ENCODE data around the gene RRAGB.

The RRAGB gene

DNA sequence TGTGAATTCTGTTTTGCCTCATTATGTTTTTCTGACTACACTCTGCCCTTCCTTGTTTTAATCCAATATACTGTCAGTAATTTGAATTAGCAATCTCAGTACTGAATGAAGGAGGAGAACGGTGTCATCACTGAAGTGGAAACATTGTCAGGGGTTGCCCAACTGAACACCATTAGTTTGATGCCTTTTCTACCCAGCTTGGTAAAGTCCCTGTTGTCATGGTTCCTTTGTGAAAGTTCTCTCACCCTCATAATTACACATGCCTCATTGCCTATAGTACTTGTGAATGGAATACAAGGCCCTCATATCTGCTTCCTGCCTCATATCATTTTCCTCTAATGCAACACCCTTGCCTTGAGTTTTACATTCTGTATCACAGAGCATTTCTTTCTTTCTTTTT is 76.9 kb downstream of the RRAGB start:
- ChIA-PET CTCF (no interaction called here), POLR2A (no interaction called here)
- TF ChIP-seq BHLHE40 (IDR thresholded peaks at IDR 0.05; ENCODE audit: borderline replicate concordance) (no peak), LEF1 (IDR thresholded peaks at IDR 0.05; ENCODE audit: borderline replicate concordance) (no peak), ZNF384 (IDR thresholded peaks at IDR 0.05) (no peak), SP1 (IDR thresholded peaks at IDR 0.05) (no peak), TARDBP (IDR thresholded peaks at IDR 0.05) (no peak), FOXA1 (IDR thresholded peaks at IDR 0.05) (no peak), FOXK2 (IDR thresholded peaks at IDR 0.05) (no peak), SUZ12 (IDR thresholded peaks at IDR 0.05) (no peak), CTBP1 (IDR thresholded peaks at IDR 0.05; ENCODE audit: borderline replicate concordance) (no peak), ELF4 (IDR thresholded peaks at IDR 0.05) (no peak), NFRKB (IDR thresholded peaks at IDR 0.05) (no peak), HDGF (IDR thresholded peaks at IDR 0.05; ENCODE audit: borderline replicate concordance) (no peak)
- TF ChIP-seq, protein P1, sequence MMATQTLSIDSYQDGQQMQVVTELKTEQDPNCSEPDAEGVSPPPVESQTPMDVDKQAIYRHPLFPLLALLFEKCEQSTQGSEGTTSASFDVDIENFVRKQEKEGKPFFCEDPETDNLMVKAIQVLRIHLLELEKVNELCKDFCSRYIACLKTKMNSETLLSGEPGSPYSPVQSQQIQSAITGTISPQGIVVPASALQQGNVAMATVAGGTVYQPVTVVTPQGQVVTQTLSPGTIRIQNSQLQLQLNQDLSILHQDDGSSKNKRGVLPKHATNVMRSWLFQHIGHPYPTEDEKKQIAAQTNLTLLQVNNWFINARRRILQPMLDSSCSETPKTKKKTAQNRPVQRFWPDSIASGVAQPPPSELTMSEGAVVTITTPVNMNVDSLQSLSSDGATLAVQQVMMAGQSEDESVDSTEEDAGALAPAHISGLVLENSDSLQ (IDR thresholded peaks at IDR 0.05), result no peak

DNA sequence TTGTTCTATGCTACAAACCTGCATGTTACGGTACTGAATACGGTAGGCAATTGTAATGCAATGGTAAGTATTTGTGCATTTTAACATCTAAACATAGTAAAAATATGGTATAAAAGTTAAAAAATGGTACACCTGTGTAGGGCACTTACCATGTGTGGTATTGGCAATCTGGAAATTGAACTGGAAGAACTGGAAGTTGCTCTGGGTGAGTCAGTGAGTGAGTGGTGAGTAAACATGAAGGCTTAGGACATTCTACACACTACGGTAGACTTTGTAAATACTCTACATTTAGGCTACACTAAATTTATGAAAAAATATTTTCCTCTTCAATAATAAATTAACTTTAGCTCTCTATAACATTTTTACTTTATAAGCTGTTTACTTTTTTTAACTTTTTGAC is 78.9 kb downstream of the RRAGB start:
- DNase-seq (ENCODE audit: extremely low spot score), result no peak
- TF ChIP-seq SP1 (IDR thresholded peaks at IDR 0.05) (no peak), FOXA1 (IDR thresholded peaks at IDR 0.05) (no peak), TARDBP (IDR thresholded peaks at IDR 0.05) (no peak), FOXK2 (IDR thresholded peaks at IDR 0.05) (no peak), ELF4 (IDR thresholded peaks at IDR 0.05) (no peak), ARNT (IDR thresholded peaks at IDR 0.05) (no peak), CTBP1 (IDR thresholded peaks at IDR 0.05; ENCODE audit: borderline replicate concordance) (no peak)
- TF ChIP-seq, protein P1 (IDR thresholded peaks at IDR 0.05), result no peak
- POLR2A ChIA-PET, result no interaction called here
- CTCF ChIA-PET, result no interaction called here

More for the DNA sequence above, 76.9 kb downstream of the RRAGB start:
- DNase-seq (ENCODE audit: extremely low spot score), result no peak

DNA sequence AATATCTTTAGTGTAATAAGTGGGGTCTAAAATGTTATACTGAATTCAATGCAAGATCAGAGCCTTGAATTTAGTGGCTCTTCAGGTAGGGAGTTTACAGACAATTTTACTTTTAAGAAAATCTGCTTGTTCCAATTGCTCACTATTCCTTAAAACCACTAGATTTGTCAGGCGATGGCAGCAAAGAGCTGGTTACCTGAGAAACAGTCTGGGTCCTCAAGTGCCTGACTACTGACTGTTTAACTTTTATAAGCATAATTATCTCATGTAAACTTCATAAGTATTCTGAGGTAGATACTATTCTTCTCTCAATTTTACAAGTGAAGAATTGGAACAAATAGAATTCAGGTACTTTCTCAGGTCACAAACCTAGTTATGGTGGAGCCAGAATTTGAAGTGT is 84.3 kb downstream of the RRAGB start:
- DNase-seq (ENCODE audit: extremely low spot score), result no peak
- CTCF ChIA-PET, result no interaction called here
- POLR2A ChIA-PET, result no interaction called here
- TF ChIP-seq SUZ12 (IDR thresholded peaks at IDR 0.05) (no peak), TARDBP (IDR thresholded peaks at IDR 0.05) (no peak), SP1 (IDR thresholded peaks at IDR 0.05) (no peak), FOXK2 (IDR thresholded peaks at IDR 0.05) (no peak), HDGF (IDR thresholded peaks at IDR 0.05; ENCODE audit: borderline replicate concordance) (no peak), FOXM1 (IDR thresholded peaks at IDR 0.05; ENCODE audit: borderline replicate concordance) (no peak), BHLHE40 (IDR thresholded peaks at IDR 0.05; ENCODE audit: borderline replicate concordance) (no peak), LEF1 (IDR thresholded peaks at IDR 0.05; ENCODE audit: borderline replicate concordance) (no peak), CTBP1 (IDR thresholded peaks at IDR 0.05; ENCODE audit: borderline replicate concordance) (no peak), ELF4 (IDR thresholded peaks at IDR 0.05) (no peak), ARNT (IDR thresholded peaks at IDR 0.05) (no peak), ZNF384 (IDR thresholded peaks at IDR 0.05) (no peak), L3MBTL2 (conservative IDR thresholded peaks at IDR 0.05) (no peak), FOXA1 (IDR thresholded peaks at IDR 0.05) (no peak), NFRKB (IDR thresholded peaks at IDR 0.05) (no peak)
- TF ChIP-seq, protein P1 (IDR thresholded peaks at IDR 0.05), result no peak

Data from HEK293T (cell line).